BJ (cell line): ENCODE measurements around the gene ADPRHL1. TPM values are rescaled to one million over a fixed set of nuclear protein-coding genes. Genes with fewer than 3 reads are reported as not detected.

Source experiments
- CTCF ChIA-PET: fragments of 350-600 bp; formaldehyde crosslinking; extraction: SDS; loops from one replicate; lab custom pipeline; 2021; ENCODE audit warnings: antibody characterized with exemption, inconsistent platforms; lab: Yijun Ruan, JAX
- POLR2A ChIA-PET: fragments of 300-600 bp; sonication (Branson Sonifier 250); formaldehyde crosslinking; extraction: SDS; loops from one replicate; lab custom pipeline; 2021; ENCODE audit warnings: antibody characterized with exemption; lab: Charles Lee
- DNase-seq: peaks from one replicate; pipeline ENCODE4 v3.0.0-alpha.2; 2011; ENCODE audit warnings: low read depth
- H3K27me3 ChIP-seq: 2 replicates; pipeline ENCODE4 v1.6.0; 2011; ENCODE audit warnings: low read length; ENCODE audit not compliant: control insufficient read depth, insufficient read depth
- H3K36me3 ChIP-seq: 2 replicates; pipeline ENCODE4 v1.5.1; 2011; ENCODE audit warnings: low read length; ENCODE audit not compliant: control insufficient read depth, insufficient read depth
- H3K4me3 ChIP-seq: 2 replicates; pipeline ENCODE4 v1.5.1; 2011; ENCODE audit warnings: low read depth, mild to moderate bottlenecking, control low read depth, low read length
- CTCF ChIP-seq: IDR thresholded peaks from 2 replicates; pipeline ENCODE4 v1.5.1; 2011; ENCODE audit warnings: low read depth, mild to moderate bottlenecking, control low read depth, inconsistent platforms, low read length, moderate library complexity; ENCODE audit not compliant: insufficient read depth
- polyA plus RNA-seq: library from polyadenylated mRNA; depleted of rRNA; stranded (reverse); fragments of >200 nt; gene quantifications from 2 replicates; pipeline ENCODE4 v1.2.3, GENCODE V29; 2011

ADPRHL1 gene
- polyA plus RNA-seq, 1 experiment: 1.1 TPM

- ChIA-PET POLR2A (no interaction called here), CTCF (interaction anchor here (0.7 to 0.8 kb wide), 2 partner anchors 9 to 32 kb away, joined by 3 read pairs; no protein-coding TSS in a partner anchor)
- Histone ChIP-seq H3K36me3 (no peaks in the 10 kb centered on the region), H3K27me3 (peaks cover 1% of the 10 kb centered on the region; the same call in 1 of the 2 replicates), H3K4me3 (no peak overlapping the region)
- DNase-seq: no peak
- TF ChIP-seq CTCF: no peak
Measured at GRCh38 chr13:113420232-113420631, 33.1 kb downstream of the ADPRHL1 start.

GRCh38 chr13:113419531-113420193 is 33.6 kb downstream of the ADPRHL1 start:
- Histone ChIP-seq H3K4me3 (no peak overlapping the region), H3K36me3 (no peaks in the 10 kb centered on the region), H3K27me3 (peaks cover 1% of the 10 kb centered on the region; the same call in 1 of the 2 replicates)
- no peak for DNase-seq
- TF ChIP-seq CTCF: no peak
- ChIA-PET CTCF (interaction anchor here (0.7 to 0.8 kb wide), 2 partner anchors 9 to 32 kb away, joined by 3 read pairs; no protein-coding TSS in a partner anchor), POLR2A (no interaction called here)

- ChIA-PET CTCF (no interaction called here), POLR2A (no interaction called here)
- TF ChIP-seq CTCF: no peak
Measured at GRCh38 chr13:113418722-113419049, 34.6 kb downstream of the ADPRHL1 start.

GRCh38 chr13:113417836-113418721 is 35.2 kb downstream of the ADPRHL1 start:
- peaks cover 1% of the 10 kb centered on the region; the same call in 1 of the 2 replicates for H3K27me3 ChIP-seq
- ChIA-PET CTCF (no interaction called here), POLR2A (no interaction called here)
- H3K4me3 ChIP-seq: no peak overlapping the region
- DNase-seq: no peak
- TF ChIP-seq CTCF: no peak
- no peaks in the 10 kb centered on the region for H3K36me3 ChIP-seq

More at GRCh38 chr13:113418722-113419049, 34.6 kb downstream of the ADPRHL1 start:
- Histone ChIP-seq H3K4me3 (no peak overlapping the region), H3K27me3 (peaks cover 1% of the 10 kb centered on the region; the same call in 1 of the 2 replicates), H3K36me3 (no peaks in the 10 kb centered on the region)
- DNase-seq: no peak
